Articular chondrocyte of knee joint (primary cell): ENCODE measurements around the gene GKN1. TPM values are rescaled to one million over a fixed set of nuclear protein-coding genes. Genes with fewer than 3 reads are reported as not detected.

Experiments used
- total RNA-seq: library from RNA; depleted of rRNA; stranded (reverse); fragments of >200 nt; gene quantifications from 2 replicates; pipeline ENCODE4 v1.2.3, GENCODE V29; 2012

GKN1 gene, protein sequence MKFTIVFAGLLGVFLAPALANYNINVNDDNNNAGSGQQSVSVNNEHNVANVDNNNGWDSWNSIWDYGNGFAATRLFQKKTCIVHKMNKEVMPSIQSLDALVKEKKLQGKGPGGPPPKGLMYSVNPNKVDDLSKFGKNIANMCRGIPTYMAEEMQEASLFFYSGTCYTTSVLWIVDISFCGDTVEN
- total RNA-seq = 0.26 TPM in 1 of 2 replicates, not detected in the other

DNA sequence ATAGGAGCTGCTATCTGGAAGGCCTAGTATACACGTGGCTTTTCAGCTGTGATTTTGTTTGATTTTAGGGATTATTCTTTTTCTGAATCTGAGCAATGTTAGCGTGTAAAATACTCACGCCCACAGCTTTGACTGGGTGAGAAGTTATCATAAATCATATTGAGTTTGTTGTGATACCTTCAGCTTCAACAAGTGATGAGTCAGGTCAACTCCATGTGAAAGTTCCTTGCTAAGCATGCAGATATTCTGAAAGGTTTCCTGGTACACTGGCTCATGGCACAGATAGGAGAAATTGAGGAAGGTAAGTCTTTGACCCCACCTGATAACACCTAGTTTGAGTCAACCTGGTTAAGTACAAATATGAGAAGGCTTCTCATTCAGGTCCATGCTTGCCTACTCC, at the start of gene GKN1:
Gene GKN1, plus strand, starts transcription at position 386 of the 400 bp plus-strand sequence. CDS start 42 bp downstream, outside the sequence.

DNA sequence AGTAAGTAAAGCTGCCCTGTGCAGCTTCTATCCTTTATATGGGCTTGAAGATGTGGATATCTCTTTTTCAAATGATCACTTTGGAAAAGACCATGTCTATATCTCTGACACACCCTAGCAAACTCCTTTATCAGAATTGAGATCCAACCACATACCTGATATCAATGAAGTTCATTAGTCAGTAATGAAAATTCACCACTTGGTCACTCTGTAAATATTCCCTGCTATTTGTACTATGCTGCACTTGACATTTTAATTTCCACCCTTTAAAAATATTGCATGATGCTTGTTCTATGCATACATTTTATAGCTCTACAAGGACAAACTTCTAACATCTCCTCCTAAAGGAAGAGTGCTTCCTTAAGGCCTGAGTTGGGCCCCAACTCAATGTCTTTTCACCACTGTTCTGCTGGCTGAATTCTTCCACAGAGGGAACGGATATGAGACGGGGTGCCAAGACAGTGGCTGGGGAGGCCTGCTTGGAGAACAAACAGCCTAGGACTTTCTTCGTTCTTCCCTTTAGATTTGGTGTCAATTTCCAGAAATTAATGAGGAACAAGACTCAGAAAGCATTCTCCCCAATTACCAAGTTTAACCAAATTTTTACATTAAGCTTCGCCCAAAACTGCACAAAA, 21.4 kb upstream of the GKN1 start, which contains the start of gene GKN2:
Gene GKN2, minus strand, starts transcription at position 7 of the 635 bp plus-strand sequence. CDS start 32 bp downstream, outside the sequence.

DNA sequence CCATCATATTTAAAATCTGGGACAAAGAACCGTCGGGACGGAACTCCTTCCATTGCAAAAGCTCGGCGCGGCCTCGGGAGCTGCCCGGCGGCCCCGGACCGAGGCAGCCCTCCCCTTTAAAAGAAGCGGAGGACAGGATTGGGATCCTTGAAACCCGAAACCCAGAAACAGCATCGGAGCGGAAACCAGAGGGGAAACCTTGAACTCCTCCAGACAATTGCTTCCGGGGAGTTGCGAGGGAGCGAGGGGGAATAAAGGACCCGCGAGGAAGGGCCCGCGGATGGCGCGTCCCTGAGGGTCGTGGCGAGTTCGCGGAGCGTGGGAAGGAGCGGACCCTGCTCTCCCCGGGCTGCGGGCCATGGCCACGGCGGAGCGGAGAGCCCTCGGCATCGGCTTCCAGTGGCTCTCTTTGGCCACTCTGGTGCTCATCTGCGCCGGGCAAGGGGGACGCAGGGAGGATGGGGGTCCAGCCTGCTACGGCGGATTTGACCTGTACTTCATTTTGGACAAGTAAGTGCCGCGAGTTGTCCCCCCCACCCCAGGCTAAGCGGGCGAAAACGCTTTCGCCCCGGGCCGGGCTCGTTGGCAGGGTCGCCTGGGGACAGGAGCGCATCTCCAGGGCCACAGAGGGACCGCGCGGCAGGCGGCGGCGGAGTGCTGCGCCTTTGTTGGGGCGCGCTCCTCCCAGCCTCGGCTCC, 38.9 kb downstream of the GKN1 start, which contains the start of gene ANTXR1:
Gene ANTXR1, plus strand, starts transcription at position 38 of the 698 bp plus-strand sequence. Its CDS starts 321 bp downstream, at position 359.

Other genes with a start within 250 kb of the GKN1 start
- 0.39 and 0.43 TPM in 2 replicates for gene ARHGAP25, start 239.8 kb upstream of the GKN1 start, total RNA-seq
- not detected in 2 replicates for gene BMP10, start 103.2 kb upstream of the GKN1 start, total RNA-seq
- gene GKN2, start 21.7 kb upstream of the GKN1 start, total RNA-seq = not detected in 2 replicates
- gene ANTXR1, start 38.5 kb downstream of the GKN1 start, total RNA-seq = 393 and 403 TPM in 2 replicates